Measurements from ENCODE around the gene MEGF11. TPM values are rescaled to one million over a fixed set of nuclear protein-coding genes. Genes with fewer than 3 reads are reported as not detected.

The MEGF11 gene
- total RNA-seq, 1 donor, result under 0.01 TPM

- H3K4me3 ChIP-seq (ENCODE audit: low read depth, low read length), result no peak overlapping the region
- DNase-seq (ENCODE audit: low read depth), result no peak
- no peak for TF ChIP-seq CTCF (IDR thresholded peaks at IDR 0.05; ENCODE audit: insufficient read depth, low read depth, low read length)
These were observed 231.9 kb downstream of the MEGF11 start for GRCh38 chr15:66021496-66022162.

- H3K4me3 ChIP-seq (ENCODE audit: low read depth, low read length), result no peak overlapping the region
These were observed 233.6 kb downstream of the MEGF11 start for GRCh38 chr15:66019826-66020398.

GRCh38 chr15:66019368-66019767 is 234.2 kb downstream of the MEGF11 start:
- no peak for DNase-seq (ENCODE audit: low read depth)
- no peak for TF ChIP-seq CTCF (IDR thresholded peaks at IDR 0.05; ENCODE audit: insufficient read depth, low read depth, low read length)
- no peak overlapping the region for H3K4me3 ChIP-seq (ENCODE audit: low read depth, low read length)

More at GRCh38 chr15:66019826-66020398, 233.6 kb downstream of the MEGF11 start:
- no peak for DNase-seq (ENCODE audit: low read depth)
- TF ChIP-seq CTCF (IDR thresholded peaks at IDR 0.05; ENCODE audit: insufficient read depth, low read depth, low read length), result no peak

GRCh38 chr15:66018488-66018797 is 235.1 kb downstream of the MEGF11 start:
- H3K4me3 ChIP-seq (ENCODE audit: low read depth, low read length), result no peak overlapping the region
- TF ChIP-seq CTCF (IDR thresholded peaks at IDR 0.05; ENCODE audit: insufficient read depth, low read depth, low read length), result no peak
- no peak for DNase-seq (ENCODE audit: low read depth)

- no peak for TF ChIP-seq CTCF (IDR thresholded peaks at IDR 0.05; ENCODE audit: insufficient read depth, low read depth, low read length)
- DNase-seq (ENCODE audit: low read depth), result no peak
- no peak overlapping the region for H3K4me3 ChIP-seq (ENCODE audit: low read depth, low read length)
These were observed 235.6 kb downstream of the MEGF11 start for GRCh38 chr15:66017792-66018487.

GRCh38 chr15:66017000-66017399 is 236.6 kb downstream of the MEGF11 start:
- H3K4me3 ChIP-seq (ENCODE audit: low read depth, low read length), result no peak overlapping the region
- no peak for TF ChIP-seq CTCF (IDR thresholded peaks at IDR 0.05; ENCODE audit: insufficient read depth, low read depth, low read length)
- DNase-seq (ENCODE audit: low read depth), result no peak

Measured in fibroblast of villous mesenchyme (primary cell).